Mucosa of descending colon (tissue), 3 donors: ENCODE results near the gene MOGAT3. TPM values are rescaled to one million over a fixed set of nuclear protein-coding genes. Genes with fewer than 3 reads are reported as not detected.

Source experiments
- ATAC-seq: fragments of 200-7000 bp; cut with Tn5 transposase; one replicate; pipeline ENCODE4 v1.9.1; 2020; ENCODE audit warnings: mild to moderate bottlenecking, moderate library complexity
- DNase-seq, 3 donors: peaks; one replicate each; pipeline ENCODE4 v3.0.0-alpha.2; 2020
- H3K36me3 ChIP-seq: fragments of 200-600 bp; one replicate; pipeline ENCODE4 v1.8.0; 2021; ENCODE audit warnings: low read depth, mild to moderate bottlenecking
- H3K4me1 ChIP-seq: fragments of 200-600 bp; one replicate; pipeline ENCODE4 v1.8.0; 2021; ENCODE audit warnings: low read depth, mild to moderate bottlenecking
- H3K4me3 ChIP-seq: fragments of 200-600 bp; one replicate; pipeline ENCODE4 v1.8.0; 2021; ENCODE audit warnings: mild to moderate bottlenecking
- H3K9me3 ChIP-seq: fragments of 200-600 bp; one replicate; pipeline ENCODE4 v1.8.0; 2021; ENCODE audit warnings: mild to moderate bottlenecking
- intact Hi-C, 2 donors: fragments of 100-400 bp; cut with DNase I in 1 of 2; cut with micrococcal nuclease in 1 of 2; formaldehyde crosslinking; loops; one replicate each; pipeline versions ENCODE4 v1.11.0 to v1.11.1; 2022; cut with DNase I, micrococcal nuclease
- total RNA-seq, 3 donors: library from RNA; stranded (reverse); fragmentation: NEBNext Ultra II Directional in 2 of 3; extraction: Animal tissue kit (Norgen Biotek cat#: 25700) in 2 of 3; gene quantifications; one replicate each; pipeline versions ENCODE4 v1.2.1 to v1.2.4, GENCODE V29; 2021 to 2023
- TF ChIP-seq, protein P1 (sequence below): fragments of 200-600 bp; IDR thresholded peaks from one replicate; pipeline ENCODE4 v1.8.0; 2022; ENCODE audit warnings: antibody characterized with exemption, mild to moderate bottlenecking
- donor health status: DM: no; HTN: no; CAD: no; lungs with moderate emphysema.
- donor health status: DM: no; HTN: no; CAD: no.
- donor health status: DM: no; HTN: yes; CAD: no.

The MOGAT3 gene
- total RNA-seq, 3 donors from 2014 or later: 27.9 to 66.2 (median 58.3) TPM

DNA sequence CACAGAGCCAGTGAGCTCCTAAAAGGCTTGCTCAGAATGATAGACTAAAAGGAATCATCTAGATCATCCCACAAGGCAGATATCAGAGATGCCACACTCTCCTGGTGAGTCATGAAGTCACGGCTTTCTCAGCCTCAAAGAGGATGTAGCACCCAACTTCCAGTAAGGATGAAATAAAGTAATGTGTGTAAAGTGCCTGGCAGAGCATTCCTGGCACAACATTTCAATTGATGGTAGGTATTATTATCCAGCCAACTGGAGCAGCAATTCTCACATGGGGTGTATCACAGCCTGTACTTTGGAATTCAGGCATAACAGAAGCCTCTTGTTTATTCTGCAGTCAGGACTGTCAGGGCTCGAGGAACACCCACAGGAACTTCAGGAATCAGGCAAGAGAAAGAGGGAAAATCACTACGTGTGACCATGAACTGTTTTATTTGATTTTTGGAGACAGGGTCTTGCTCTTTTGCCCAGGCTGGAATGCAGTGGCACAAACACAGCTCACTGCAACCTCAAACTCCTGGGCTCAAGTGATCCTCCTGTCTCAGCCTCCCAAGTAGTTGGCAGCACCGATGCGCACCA, 15.5 kb downstream of the MOGAT3 start:
- H3K4me3 ChIP-seq: no peak overlapping the region
- peaks cover 4% of the 10 kb centered on the region for H3K4me1 ChIP-seq
- TF ChIP-seq, protein P1, sequence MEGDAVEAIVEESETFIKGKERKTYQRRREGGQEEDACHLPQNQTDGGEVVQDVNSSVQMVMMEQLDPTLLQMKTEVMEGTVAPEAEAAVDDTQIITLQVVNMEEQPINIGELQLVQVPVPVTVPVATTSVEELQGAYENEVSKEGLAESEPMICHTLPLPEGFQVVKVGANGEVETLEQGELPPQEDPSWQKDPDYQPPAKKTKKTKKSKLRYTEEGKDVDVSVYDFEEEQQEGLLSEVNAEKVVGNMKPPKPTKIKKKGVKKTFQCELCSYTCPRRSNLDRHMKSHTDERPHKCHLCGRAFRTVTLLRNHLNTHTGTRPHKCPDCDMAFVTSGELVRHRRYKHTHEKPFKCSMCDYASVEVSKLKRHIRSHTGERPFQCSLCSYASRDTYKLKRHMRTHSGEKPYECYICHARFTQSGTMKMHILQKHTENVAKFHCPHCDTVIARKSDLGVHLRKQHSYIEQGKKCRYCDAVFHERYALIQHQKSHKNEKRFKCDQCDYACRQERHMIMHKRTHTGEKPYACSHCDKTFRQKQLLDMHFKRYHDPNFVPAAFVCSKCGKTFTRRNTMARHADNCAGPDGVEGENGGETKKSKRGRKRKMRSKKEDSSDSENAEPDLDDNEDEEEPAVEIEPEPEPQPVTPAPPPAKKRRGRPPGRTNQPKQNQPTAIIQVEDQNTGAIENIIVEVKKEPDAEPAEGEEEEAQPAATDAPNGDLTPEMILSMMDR: no peak
- H3K36me3 ChIP-seq: no peaks in the 10 kb centered on the region
- H3K9me3 ChIP-seq: no peaks in the 10 kb centered on the region
- intact Hi-C loops: no loop called here
- DNase-seq (no peak), ATAC-seq (peak; percentile 40)

DNA sequence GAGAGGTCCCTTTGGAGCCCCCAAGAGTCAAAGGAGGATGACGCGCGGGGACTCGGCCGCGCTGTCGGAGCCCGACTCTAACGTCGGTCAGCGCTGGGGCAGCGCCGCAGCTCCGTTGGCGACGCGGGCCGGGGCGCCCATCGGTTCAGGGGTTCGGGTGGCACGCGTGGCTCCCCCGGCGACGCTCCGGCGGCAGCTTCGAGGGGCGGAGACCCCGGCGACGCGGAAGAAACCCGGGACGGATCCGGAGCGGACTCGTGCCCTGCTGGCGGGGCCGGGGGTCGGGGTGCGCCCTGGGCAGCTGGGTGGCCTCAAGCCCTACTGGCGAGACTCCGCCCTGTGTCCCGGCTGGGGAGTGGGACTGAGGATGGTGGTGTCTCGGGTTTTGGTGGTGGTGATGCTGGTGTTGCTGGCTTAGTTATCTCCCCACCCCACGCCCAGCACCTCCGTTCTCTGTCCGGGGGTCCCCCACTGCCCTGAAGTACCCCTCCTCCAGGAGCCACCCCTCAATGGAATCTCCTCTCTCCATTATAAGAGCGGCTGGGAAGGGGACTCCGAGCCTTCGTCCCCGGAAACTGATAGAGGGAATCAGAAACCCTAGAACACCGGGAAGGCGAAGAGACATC, 20.6 kb downstream of the MOGAT3 start, which contains the start of gene NAT16:
TSS of gene NAT16 (minus strand) at position 164 of the 626 bp plus-strand sequence. CDS start 5,486 bp downstream, outside the sequence.
- intact Hi-C loops: no loop called here
- TF ChIP-seq, protein P1: no peak
- no peaks in the 10 kb centered on the region for H3K36me3 ChIP-seq
- no peak for DNase-seq
- H3K9me3 ChIP-seq: no peaks in the 10 kb centered on the region
- peaks cover 11% of the 10 kb centered on the region for H3K4me1 ChIP-seq
- ATAC-seq: no peak
- no peak within 1 kb of the TSS for H3K4me3 ChIP-seq

DNA sequence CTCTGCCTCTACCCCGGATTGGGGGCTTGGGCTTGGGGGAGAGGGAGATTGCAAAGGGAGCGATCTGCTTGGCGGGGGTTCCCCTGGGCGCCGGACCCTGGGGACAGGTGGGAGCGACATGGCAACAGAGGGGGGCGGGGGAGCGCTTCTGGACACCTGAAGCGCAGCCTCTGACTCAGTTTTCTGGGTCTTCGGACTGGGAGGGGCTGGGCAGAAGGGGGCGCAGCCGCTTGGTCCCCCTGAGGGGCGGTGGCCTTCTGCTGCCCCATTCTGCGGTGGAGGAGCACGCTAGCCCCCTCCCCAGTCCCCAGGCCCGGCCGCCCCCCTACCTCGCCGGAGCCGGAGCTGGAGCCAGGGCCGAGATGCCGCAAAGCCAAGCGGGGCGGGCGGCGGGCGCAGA, 21.1 kb downstream of the MOGAT3 start:
- peaks cover 8% of the 10 kb centered on the region for H3K4me1 ChIP-seq
- no peaks in the 10 kb centered on the region for H3K9me3 ChIP-seq
- no peak for ATAC-seq
- no peak for DNase-seq
- TF ChIP-seq, protein P1: no peak
- intact Hi-C loops: no loop called here
- no peak overlapping the region for H3K4me3 ChIP-seq
- H3K36me3 ChIP-seq: no peaks in the 10 kb centered on the region

DNA sequence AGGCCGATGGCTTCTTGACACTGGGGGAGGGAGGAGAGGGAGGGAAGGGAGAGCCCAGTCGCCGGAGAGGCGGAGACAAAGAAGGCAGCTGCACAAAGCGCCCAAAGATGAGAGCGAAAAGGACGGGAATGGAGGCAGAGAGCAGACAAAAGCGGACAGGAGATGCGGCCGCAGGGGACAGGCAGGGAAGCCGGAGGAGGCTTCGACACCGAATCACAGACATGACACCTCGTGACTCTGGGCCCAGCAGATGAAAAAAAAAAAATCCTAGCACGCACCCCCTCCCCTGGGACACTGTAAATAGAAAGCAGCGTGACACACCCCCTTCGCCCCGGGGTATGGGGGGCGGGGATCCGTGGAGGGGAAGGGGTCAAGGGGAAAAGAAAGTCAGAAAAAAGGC, 21.7 kb downstream of the MOGAT3 start:
- Histone ChIP-seq H3K4me1 (peaks cover 7% of the 10 kb centered on the region), H3K36me3 (no peaks in the 10 kb centered on the region), H3K4me3 (no peak overlapping the region), H3K9me3 (no peaks in the 10 kb centered on the region)
- intact Hi-C loops: no loop called here
- DNase-seq: no peak
- TF ChIP-seq, protein P1: no peak
- no peak for ATAC-seq

DNA sequence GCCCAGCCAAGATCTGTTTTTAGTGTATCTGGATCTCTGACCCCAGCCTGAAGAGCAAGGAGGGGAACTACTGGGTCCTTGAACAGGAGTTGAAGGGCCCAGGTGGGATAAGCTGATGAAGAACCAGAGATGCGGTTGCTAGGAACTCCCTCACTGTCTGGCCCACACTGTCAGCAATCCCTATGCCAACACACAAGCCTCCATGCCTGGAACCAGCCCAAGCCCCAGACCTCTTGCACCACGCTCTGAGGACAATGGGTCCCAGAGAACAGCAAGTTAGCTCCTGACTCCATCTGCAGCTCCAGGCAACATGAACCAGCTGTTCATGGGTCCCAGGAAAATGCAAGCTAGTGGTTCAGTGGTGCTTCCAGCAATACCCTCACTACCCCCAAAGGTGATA, 23.2 kb downstream of the MOGAT3 start:
- H3K4me1 ChIP-seq: peaks cover 19% of the 10 kb centered on the region
- intact Hi-C loops: no loop called here
- H3K36me3 ChIP-seq: no peaks in the 10 kb centered on the region
- no peaks in the 10 kb centered on the region for H3K9me3 ChIP-seq
- no peak overlapping the region for H3K4me3 ChIP-seq
- TF ChIP-seq, protein P1: no peak
- DNase-seq (no peak), ATAC-seq (no peak)
